OCI-LY1 (cell line): ENCODE data around the gene PRR36.

Experiments used
- H2AFZ ChIP-seq: fragments of 200-600 bp; sonication (generic), shearing (Covaris generic); 2 replicates; pipeline ENCODE4 v1.6.0; 2014; ENCODE audit warnings: antibody characterized with exemption, mild to moderate bottlenecking, low read length
- H3F3A ChIP-seq: fragments of 200-600 bp; sonication (generic), shearing (Covaris generic); 2 replicates; pipeline ENCODE4 v1.6.0; 2014; ENCODE audit warnings: mild to moderate bottlenecking, antibody characterized with exemption, low read length, moderate library complexity; ENCODE audit not compliant: insufficient read depth
- H3K27ac ChIP-seq: fragments of 200-600 bp; sonication (generic); 2 replicates; pipeline ENCODE4 v1.5.1; 2014; ENCODE audit warnings: low read length, mixed run types, mild to moderate bottlenecking, low read depth; ENCODE audit not compliant: poor library complexity, severe bottlenecking
- H3K27me3 ChIP-seq: fragments of 200-600 bp; sonication (generic); 2 replicates; pipeline ENCODE4 v1.6.0; 2014; ENCODE audit warnings: antibody characterized with exemption, mild to moderate bottlenecking, low read length, moderate library complexity; ENCODE audit not compliant: insufficient read depth
- H3K36me3 ChIP-seq: fragments of 200-600 bp; sonication (generic); 2 replicates; pipeline ENCODE4 v1.6.1; 2014; ENCODE audit warnings: mild to moderate bottlenecking, antibody characterized with exemption, low read length, moderate library complexity, mixed read lengths; ENCODE audit not compliant: insufficient read depth
- H3K4me1 ChIP-seq: fragments of 200-600 bp; sonication (generic); 2 replicates; pipeline ENCODE4 v1.5.1; 2014; ENCODE audit warnings: mild to moderate bottlenecking, low read length, moderate library complexity; ENCODE audit not compliant: insufficient read depth, severe bottlenecking
- H3K4me2 ChIP-seq: fragments of 200-600 bp; sonication (generic), shearing (Covaris generic); 2 replicates; pipeline ENCODE4 v1.6.1; 2014; ENCODE audit warnings: low read length
- H3K4me3 ChIP-seq: fragments of 200-600 bp; sonication (generic); 2 replicates; pipeline ENCODE4 v1.5.1; 2014; ENCODE audit warnings: low read length, low read depth, mild to moderate bottlenecking, mixed read lengths; ENCODE audit not compliant: poor library complexity, severe bottlenecking
- H3K79me2 ChIP-seq: fragments of 200-600 bp; shearing (Covaris generic); 2 replicates; pipeline ENCODE4 v1.6.1; 2016; ENCODE audit warnings: mixed run types, low read length, mixed read lengths; ENCODE audit not compliant: insufficient read depth
- H3K9ac ChIP-seq: fragments of 200-600 bp; sonication (generic), shearing (Covaris generic); 2 replicates; pipeline ENCODE4 v1.6.1; 2014; ENCODE audit warnings: mild to moderate bottlenecking, low read length, mixed read lengths
- H3K9me2 ChIP-seq: fragments of 200-600 bp; sonication (generic), shearing (Covaris generic); 2 replicates; pipeline ENCODE4 v1.6.1; 2014; ENCODE audit warnings: low read depth, mild to moderate bottlenecking, low read length, mixed read lengths
- H3K9me3 ChIP-seq: fragments of 200-600 bp; shearing (Covaris generic); 2 replicates; pipeline ENCODE4 v1.6.1; 2014; ENCODE audit warnings: low read length, mixed read lengths
- H4K20me1 ChIP-seq: fragments of 200-600 bp; sonication (generic), shearing (Covaris generic); 2 replicates; pipeline ENCODE4 v1.6.0; 2016; ENCODE audit warnings: mild to moderate bottlenecking, low read length; ENCODE audit not compliant: insufficient read depth
- CTCF ChIP-seq: fragments of 200-600 bp; sonication (generic), shearing (Covaris generic); IDR thresholded peaks from 2 replicates; pipeline ENCODE4 v1.5.1; 2017; ENCODE audit warnings: mild to moderate bottlenecking, antibody characterized with exemption, low read length, moderate library complexity, mixed read lengths
- EZH2 ChIP-seq: fragments of 200-600 bp; sonication (generic), shearing (Covaris generic); IDR thresholded peaks from 2 replicates; pipeline ENCODE4 v1.8.0; 2017; ENCODE audit warnings: borderline replicate concordance, mixed run types, mild to moderate bottlenecking, antibody characterized with exemption, low read length, moderate library complexity, mixed read lengths

Gene PRR36

GRCh38 chr19:7879836-7880235 is 5.6 kb upstream of the PRR36 start:
- no peaks in the 10 kb centered on the region for H3K4me1 ChIP-seq
- H3K9ac ChIP-seq, result no peak overlapping the region
- no peaks in the 10 kb centered on the region for H3K9me2 ChIP-seq
- H3K79me2 ChIP-seq, result no peaks in the 10 kb centered on the region
- H3K36me3 ChIP-seq, result no peaks in the 10 kb centered on the region
- TF ChIP-seq EZH2 (no peak), CTCF (no peak)
- H3K4me3 ChIP-seq, result no peak overlapping the region
- H3K9me3 ChIP-seq, result no peaks in the 10 kb centered on the region
- no peaks in the 10 kb centered on the region for H3F3A ChIP-seq
- no peaks in the 10 kb centered on the region for H4K20me1 ChIP-seq
- H2AFZ ChIP-seq, result no peak overlapping the region
- no peaks in the 10 kb centered on the region for H3K27me3 ChIP-seq
- no peak overlapping the region for H3K27ac ChIP-seq
- H3K4me2 ChIP-seq, result no peak overlapping the region

- Histone ChIP-seq H3K79me2 (no peaks in the 10 kb centered on the region), H3K4me2 (no peak overlapping the region), H3F3A (no peaks in the 10 kb centered on the region), H3K27me3 (no peaks in the 10 kb centered on the region), H3K9ac (no peak overlapping the region), H3K4me1 (no peaks in the 10 kb centered on the region), H3K9me3 (no peaks in the 10 kb centered on the region), H3K9me2 (no peaks in the 10 kb centered on the region), H2AFZ (no peak overlapping the region), H3K4me3 (no peak overlapping the region), H3K27ac (no peak overlapping the region), H3K36me3 (no peaks in the 10 kb centered on the region), H4K20me1 (no peaks in the 10 kb centered on the region)
- TF ChIP-seq EZH2 (no peak), CTCF (no peak)
These were observed 5.1 kb upstream of the PRR36 start for GRCh38 chr19:7879111-7879807.

GRCh38 chr19:7877249-7877836 is 3.2 kb upstream of the PRR36 start:
- no peaks in the 10 kb centered on the region for H3K36me3 ChIP-seq
- no peaks in the 10 kb centered on the region for H4K20me1 ChIP-seq
- no peak overlapping the region for H3K4me3 ChIP-seq
- H3K27me3 ChIP-seq, result no peaks in the 10 kb centered on the region
- H3K4me1 ChIP-seq, result no peaks in the 10 kb centered on the region
- no peaks in the 10 kb centered on the region for H3K79me2 ChIP-seq
- no peaks in the 10 kb centered on the region for H3K9me3 ChIP-seq
- TF ChIP-seq EZH2, result no peak
- no peak for TF ChIP-seq CTCF
- H2AFZ ChIP-seq, result no peak overlapping the region
- no peaks in the 10 kb centered on the region for H3F3A ChIP-seq
- H3K27ac ChIP-seq, result no peak overlapping the region
- H3K9me2 ChIP-seq, result no peaks in the 10 kb centered on the region
- no peak overlapping the region for H3K4me2 ChIP-seq
- no peak overlapping the region for H3K9ac ChIP-seq
